A673 (cell line): Measurements from ENCODE around the gene TRDMT1. TPM values are rescaled to one million over a fixed set of nuclear protein-coding genes. Genes with fewer than 3 reads are reported as not detected.

Source experiments
- BruUV-seq: library from RNA; stranded (reverse); fragments of 400-500 nt; replicated peaks from 2 replicates; lab custom pipeline; 2021; lab: Mats Ljungman, UMichigan
- CTCF ChIA-PET: fragments of 300-600 bp; sonication (Branson Sonifier 250); formaldehyde crosslinking; loops from one replicate; lab custom pipeline; 2022; ENCODE audit warnings: antibody characterized with exemption; lab: Charles Lee
- POLR2A ChIA-PET: fragments of 300-600 bp; sonication (Branson Sonifier 250); formaldehyde crosslinking; loops from one replicate; lab custom pipeline; 2022; ENCODE audit warnings: antibody characterized with exemption; ENCODE audit not compliant: low non-redundant PET; lab: Charles Lee
- DNase-seq: peaks from one replicate; pipeline ENCODE4 v3.0.0-alpha.2; 2015; ENCODE audit warnings: low spot score
- H3K27ac ChIP-seq: fragments of 200-600 bp; sonication (generic); 2 replicates; pipeline ENCODE4 v1.5.1; 2016; ENCODE audit warnings: mixed run types, low read depth, mild to moderate bottlenecking, mixed read lengths, antibody characterized with exemption, low read length; ENCODE audit not compliant: poor library complexity, severe bottlenecking
- H3K27me3 ChIP-seq: fragments of 200-600 bp; sonication (generic); replicated peaks from 2 replicates; pipeline ENCODE4 v1.6.1; 2017; ENCODE audit warnings: mixed run types, low read depth, mild to moderate bottlenecking, mixed read lengths, antibody characterized with exemption, low read length; ENCODE audit not compliant: insufficient read depth, poor library complexity
- H3K36me3 ChIP-seq: fragments of 200-600 bp; sonication (generic); 2 replicates; pipeline ENCODE4 v1.6.1; 2016; ENCODE audit warnings: mixed run types, mild to moderate bottlenecking, mixed read lengths, antibody characterized with exemption, low read length; ENCODE audit not compliant: insufficient read depth, poor library complexity, severe bottlenecking
- H3K4me1 ChIP-seq: fragments of 200-600 bp; sonication (generic); 2 replicates; pipeline ENCODE4 v1.6.1; 2017; ENCODE audit warnings: mixed run types, mild to moderate bottlenecking, mixed read lengths, antibody characterized with exemption, low read length; ENCODE audit not compliant: insufficient read depth, poor library complexity, severe bottlenecking
- H3K4me3 ChIP-seq: fragments of 200-600 bp; sonication (generic); 2 replicates; pipeline ENCODE4 v1.5.1; 2016; ENCODE audit warnings: low read depth, mixed run types, mild to moderate bottlenecking, mixed read lengths, low read length; ENCODE audit not compliant: poor library complexity, severe bottlenecking
- H3K9me3 ChIP-seq: fragments of 200-600 bp; sonication (generic); 2 replicates; pipeline ENCODE4 v1.6.1; 2016; ENCODE audit warnings: mixed run types, low read depth, mild to moderate bottlenecking, mixed read lengths, antibody characterized with exemption, low read length; ENCODE audit not compliant: poor library complexity, severe bottlenecking
- CTCF ChIP-seq: fragments of 300-800, 200-600 bp; sonication (generic); conservative IDR thresholded peaks from 2 replicates; pipeline ENCODE4 v1.5.1; 2017; ENCODE audit warnings: low read depth, mild to moderate bottlenecking, antibody characterized with exemption, low read length, moderate library complexity, mixed read lengths
- EZH2 ChIP-seq: fragments of 200-600 bp; sonication (generic); IDR thresholded peaks from 2 replicates; pipeline ENCODE4 v1.6.1; 2017; ENCODE audit warnings: borderline replicate concordance, low read depth, mild to moderate bottlenecking, mixed read lengths, antibody characterized with exemption, low read length; ENCODE audit not compliant: poor library complexity, severe bottlenecking
- intact Hi-C: fragments of 100-400 bp; cut with micrococcal nuclease; formaldehyde crosslinking; loops from one replicate; pipeline ENCODE4 v1.10.0; 2022; ENCODE audit not compliant: unreplicated experiment
- total RNA-seq: library from RNA; stranded (reverse); gene quantifications from 2 replicates; pipeline ENCODE4 v1.2.3, GENCODE V29; 2021

Gene TRDMT1
- total RNA-seq, 1 experiment from 2014 or later, result 14.0 TPM

GRCh38 chr10:17129741-17130140 lies 71.7 kb downstream of the TRDMT1 start, which contains the start of gene CUBN:
TSS of gene CUBN (minus strand) at chr10:17129811. CDS start at chr10:17129765, 46 bp downstream.
- BruUV-seq, result no TSS peak
- ChIA-PET CTCF (no interaction called here), POLR2A (no interaction called here)
- Histone ChIP-seq H3K27ac (no peak within 1 kb of the TSS), H3K27me3 (no peaks in the 10 kb centered on the region), H3K36me3 (no peaks in the 10 kb centered on the region), H3K4me1 (peaks cover 16% of the 10 kb centered on the region), H3K9me3 (no peaks in the 10 kb centered on the region), H3K4me3 (no peak within 1 kb of the TSS)
- DNase-seq, result no peak
- TF ChIP-seq CTCF (no peak), EZH2 (no peak)
- intact Hi-C loops, result no loop called here

- POLR2A ChIA-PET, result no interaction called here
- TF ChIP-seq EZH2, result no peak
- no peak for TF ChIP-seq CTCF
- Histone ChIP-seq H3K27me3 (no peaks in the 10 kb centered on the region), H3K9me3 (no peaks in the 10 kb centered on the region), H3K36me3 (no peaks in the 10 kb centered on the region), H3K27ac (no peak overlapping the region), H3K4me1 (peaks cover 11% of the 10 kb centered on the region), H3K4me3 (no peak overlapping the region)
- BruUV-seq, result no TSS peak
- no peak for DNase-seq
- intact Hi-C loops, result no loop called here
- CTCF ChIA-PET, result no interaction called here
These were observed 73.2 kb downstream of the TRDMT1 start for GRCh38 chr10:17128261-17128660.

- ChIA-PET CTCF (interaction anchor here (0.5 kb wide), 1 partner anchor 11 kb away, joined by 3 read pairs; no protein-coding TSS in a partner anchor), POLR2A (no interaction called here)
- TF ChIP-seq EZH2, result no peak
- TF ChIP-seq CTCF, result no peak
- intact Hi-C loops, result no loop called here
- Histone ChIP-seq H3K36me3 (no peaks in the 10 kb centered on the region), H3K9me3 (no peaks in the 10 kb centered on the region), H3K4me3 (no peak overlapping the region), H3K4me1 (no peaks in the 10 kb centered on the region), H3K27ac (no peak overlapping the region), H3K27me3 (no peaks in the 10 kb centered on the region)
- no peak for DNase-seq
- no TSS peak for BruUV-seq
These were observed 75.1 kb downstream of the TRDMT1 start for GRCh38 chr10:17126327-17126726.
